OCI-LY1 (cell line): ENCODE measurements around the gene GPRC5C.
A peak's percentile ranks its signal among the peaks of the same experiment; 100 is the strongest.

Experiments used
- H2AFZ ChIP-seq: fragments of 200-600 bp; sonication (generic), shearing (Covaris generic); 2 replicates; pipeline ENCODE4 v1.6.0; 2014; ENCODE audit warnings: antibody characterized with exemption, mild to moderate bottlenecking, low read length
- H3F3A ChIP-seq: fragments of 200-600 bp; sonication (generic), shearing (Covaris generic); 2 replicates; pipeline ENCODE4 v1.6.0; 2014; ENCODE audit warnings: mild to moderate bottlenecking, antibody characterized with exemption, low read length, moderate library complexity; ENCODE audit not compliant: insufficient read depth
- H3K27ac ChIP-seq: fragments of 200-600 bp; sonication (generic); 2 replicates; pipeline ENCODE4 v1.5.1; 2014; ENCODE audit warnings: low read length, mixed run types, mild to moderate bottlenecking, low read depth; ENCODE audit not compliant: poor library complexity, severe bottlenecking
- H3K27me3 ChIP-seq: fragments of 200-600 bp; sonication (generic); 2 replicates; pipeline ENCODE4 v1.6.0; 2014; ENCODE audit warnings: antibody characterized with exemption, mild to moderate bottlenecking, low read length, moderate library complexity; ENCODE audit not compliant: insufficient read depth
- H3K36me3 ChIP-seq: fragments of 200-600 bp; sonication (generic); 2 replicates; pipeline ENCODE4 v1.6.1; 2014; ENCODE audit warnings: mild to moderate bottlenecking, antibody characterized with exemption, low read length, moderate library complexity, mixed read lengths; ENCODE audit not compliant: insufficient read depth
- H3K4me1 ChIP-seq: fragments of 200-600 bp; sonication (generic); 2 replicates; pipeline ENCODE4 v1.5.1; 2014; ENCODE audit warnings: mild to moderate bottlenecking, low read length, moderate library complexity; ENCODE audit not compliant: insufficient read depth, severe bottlenecking
- H3K4me2 ChIP-seq: fragments of 200-600 bp; sonication (generic), shearing (Covaris generic); 2 replicates; pipeline ENCODE4 v1.6.1; 2014; ENCODE audit warnings: low read length
- H3K4me3 ChIP-seq: fragments of 200-600 bp; sonication (generic); 2 replicates; pipeline ENCODE4 v1.5.1; 2014; ENCODE audit warnings: low read length, low read depth, mild to moderate bottlenecking, mixed read lengths; ENCODE audit not compliant: poor library complexity, severe bottlenecking
- H3K79me2 ChIP-seq: fragments of 200-600 bp; shearing (Covaris generic); 2 replicates; pipeline ENCODE4 v1.6.1; 2016; ENCODE audit warnings: mixed run types, low read length, mixed read lengths; ENCODE audit not compliant: insufficient read depth
- H3K9ac ChIP-seq: fragments of 200-600 bp; sonication (generic), shearing (Covaris generic); 2 replicates; pipeline ENCODE4 v1.6.1; 2014; ENCODE audit warnings: mild to moderate bottlenecking, low read length, mixed read lengths
- H3K9me2 ChIP-seq: fragments of 200-600 bp; sonication (generic), shearing (Covaris generic); 2 replicates; pipeline ENCODE4 v1.6.1; 2014; ENCODE audit warnings: low read depth, mild to moderate bottlenecking, low read length, mixed read lengths
- H3K9me3 ChIP-seq: fragments of 200-600 bp; shearing (Covaris generic); 2 replicates; pipeline ENCODE4 v1.6.1; 2014; ENCODE audit warnings: low read length, mixed read lengths
- H4K20me1 ChIP-seq: fragments of 200-600 bp; sonication (generic), shearing (Covaris generic); 2 replicates; pipeline ENCODE4 v1.6.0; 2016; ENCODE audit warnings: mild to moderate bottlenecking, low read length; ENCODE audit not compliant: insufficient read depth
- EZH2 ChIP-seq: fragments of 200-600 bp; sonication (generic), shearing (Covaris generic); IDR thresholded peaks from 2 replicates; pipeline ENCODE4 v1.8.0; 2017; ENCODE audit warnings: borderline replicate concordance, mixed run types, mild to moderate bottlenecking, antibody characterized with exemption, low read length, moderate library complexity, mixed read lengths
- TF ChIP-seq, protein P1 (sequence below): fragments of 200-600 bp; sonication (generic), shearing (Covaris generic); IDR thresholded peaks from 2 replicates; pipeline ENCODE4 v1.5.1; 2017; ENCODE audit warnings: mild to moderate bottlenecking, antibody characterized with exemption, low read length, moderate library complexity, mixed read lengths

GPRC5C gene

DNA sequence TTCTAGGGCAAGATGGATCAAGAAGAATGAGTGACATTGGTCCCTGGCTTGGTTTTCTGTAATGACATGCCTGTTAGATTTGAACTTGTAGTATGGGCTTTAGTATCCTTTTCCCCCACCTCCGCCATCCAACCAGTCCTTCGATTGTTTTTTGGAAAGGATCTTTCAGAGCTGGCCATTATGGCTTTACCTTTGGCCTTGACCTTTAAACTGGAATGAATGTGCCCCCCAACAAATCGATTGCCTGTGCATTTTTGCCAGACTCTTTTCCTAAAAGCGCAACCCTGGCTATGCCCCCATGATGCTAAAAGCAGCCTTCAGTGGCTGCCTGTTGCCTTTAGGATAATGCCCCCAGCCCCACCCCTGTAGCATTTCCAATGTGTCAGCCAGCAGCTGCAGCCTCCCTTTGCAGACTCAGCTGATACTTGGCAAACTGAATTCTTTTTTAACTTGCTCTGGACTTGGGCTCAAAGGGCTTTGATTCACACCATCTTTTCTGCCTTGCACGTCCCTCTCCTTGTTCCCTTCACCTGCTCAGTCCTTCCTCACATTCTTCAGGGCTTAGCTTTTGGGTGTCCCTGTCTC lies 4.0 kb downstream of the GPRC5C start:
- Histone ChIP-seq H3K4me1 (no peaks in the 10 kb centered on the region), H4K20me1 (no peaks in the 10 kb centered on the region), H3F3A (no peaks in the 10 kb centered on the region), H3K79me2 (no peaks in the 10 kb centered on the region), H3K27ac (no peak overlapping the region), H2AFZ (no peak overlapping the region), H3K4me3 (no peak overlapping the region), H3K9me3 (peaks cover 6% of the 10 kb centered on the region; the same call in 1 of the 2 replicates), H3K9me2 (no peaks in the 10 kb centered on the region), H3K36me3 (no peaks in the 10 kb centered on the region), H3K27me3 (no peaks in the 10 kb centered on the region), H3K9ac (no peak overlapping the region), H3K4me2 (no peak overlapping the region)
- TF ChIP-seq, protein P1, sequence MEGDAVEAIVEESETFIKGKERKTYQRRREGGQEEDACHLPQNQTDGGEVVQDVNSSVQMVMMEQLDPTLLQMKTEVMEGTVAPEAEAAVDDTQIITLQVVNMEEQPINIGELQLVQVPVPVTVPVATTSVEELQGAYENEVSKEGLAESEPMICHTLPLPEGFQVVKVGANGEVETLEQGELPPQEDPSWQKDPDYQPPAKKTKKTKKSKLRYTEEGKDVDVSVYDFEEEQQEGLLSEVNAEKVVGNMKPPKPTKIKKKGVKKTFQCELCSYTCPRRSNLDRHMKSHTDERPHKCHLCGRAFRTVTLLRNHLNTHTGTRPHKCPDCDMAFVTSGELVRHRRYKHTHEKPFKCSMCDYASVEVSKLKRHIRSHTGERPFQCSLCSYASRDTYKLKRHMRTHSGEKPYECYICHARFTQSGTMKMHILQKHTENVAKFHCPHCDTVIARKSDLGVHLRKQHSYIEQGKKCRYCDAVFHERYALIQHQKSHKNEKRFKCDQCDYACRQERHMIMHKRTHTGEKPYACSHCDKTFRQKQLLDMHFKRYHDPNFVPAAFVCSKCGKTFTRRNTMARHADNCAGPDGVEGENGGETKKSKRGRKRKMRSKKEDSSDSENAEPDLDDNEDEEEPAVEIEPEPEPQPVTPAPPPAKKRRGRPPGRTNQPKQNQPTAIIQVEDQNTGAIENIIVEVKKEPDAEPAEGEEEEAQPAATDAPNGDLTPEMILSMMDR: no peak
- no peak for TF ChIP-seq EZH2

DNA sequence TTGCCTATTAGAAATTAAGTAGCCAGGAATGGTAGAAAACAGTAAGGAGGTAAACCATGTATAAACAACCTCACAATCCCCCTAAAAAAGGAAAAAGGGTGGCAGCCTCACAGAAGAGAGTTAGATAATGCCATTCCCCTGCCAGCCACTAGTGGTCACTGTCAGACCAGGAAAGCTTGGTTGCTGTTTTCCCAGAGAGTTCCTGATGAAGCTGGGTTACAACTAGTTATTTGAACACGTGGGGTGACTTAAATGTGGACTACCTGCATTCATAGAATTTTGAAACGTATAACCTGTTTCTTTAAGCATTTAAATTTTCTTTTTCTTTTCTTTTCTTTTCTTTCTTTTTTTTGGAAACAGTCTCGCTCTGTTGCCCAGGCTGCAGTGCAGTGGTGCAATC lies 5.8 kb downstream of the GPRC5C start:
- Histone ChIP-seq H4K20me1 (no peaks in the 10 kb centered on the region), H3K9me2 (no peaks in the 10 kb centered on the region)
- TF ChIP-seq, protein P1: peak; percentile 62
- TF ChIP-seq EZH2: no peak

DNA sequence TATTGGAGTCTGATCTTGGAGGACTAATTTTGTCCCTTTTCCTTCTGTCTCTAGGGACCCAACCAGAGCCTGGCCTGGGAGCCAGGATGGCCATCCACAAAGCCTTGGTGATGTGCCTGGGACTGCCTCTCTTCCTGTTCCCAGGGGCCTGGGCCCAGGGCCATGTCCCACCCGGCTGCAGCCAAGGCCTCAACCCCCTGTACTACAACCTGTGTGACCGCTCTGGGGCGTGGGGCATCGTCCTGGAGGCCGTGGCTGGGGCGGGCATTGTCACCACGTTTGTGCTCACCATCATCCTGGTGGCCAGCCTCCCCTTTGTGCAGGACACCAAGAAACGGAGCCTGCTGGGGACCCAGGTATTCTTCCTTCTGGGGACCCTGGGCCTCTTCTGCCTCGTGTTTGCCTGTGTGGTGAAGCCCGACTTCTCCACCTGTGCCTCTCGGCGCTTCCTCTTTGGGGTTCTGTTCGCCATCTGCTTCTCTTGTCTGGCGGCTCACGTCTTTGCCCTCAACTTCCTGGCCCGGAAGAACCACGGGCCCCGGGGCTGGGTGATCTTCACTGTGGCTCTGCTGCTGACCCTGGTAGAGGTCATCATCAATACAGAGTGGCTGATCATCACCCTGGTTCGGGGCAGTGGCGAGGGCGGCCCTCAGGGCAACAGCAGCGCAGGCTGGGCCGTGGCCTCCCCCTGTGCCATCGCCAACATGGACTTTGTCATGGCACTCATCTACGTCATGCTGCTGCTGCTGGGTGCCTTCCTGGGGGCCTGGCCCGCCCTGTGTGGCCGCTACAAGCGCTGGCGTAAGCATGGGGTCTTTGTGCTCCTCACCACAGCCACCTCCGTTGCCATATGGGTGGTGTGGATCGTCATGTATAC lies 8.0 kb downstream of the GPRC5C start:
- Histone ChIP-seq H3K4me1 (no peaks in the 10 kb centered on the region), H4K20me1 (no peaks in the 10 kb centered on the region), H3K9me2 (no peaks in the 10 kb centered on the region), H3K36me3 (no peaks in the 10 kb centered on the region), H3K4me3 (no peak overlapping the region), H3K79me2 (no peaks in the 10 kb centered on the region), H3K4me2 (no peak overlapping the region), H2AFZ (no peak overlapping the region), H3F3A (no peaks in the 10 kb centered on the region), H3K27ac (no peak overlapping the region), H3K27me3 (no peaks in the 10 kb centered on the region), H3K9ac (no peak overlapping the region), H3K9me3 (peaks cover 6% of the 10 kb centered on the region; the same call in 1 of the 2 replicates)
- TF ChIP-seq EZH2: no peak
- TF ChIP-seq, protein P1: no peak

More for the DNA sequence above, 5.8 kb downstream of the GPRC5C start:
- no peak overlapping the region for H3K4me3 ChIP-seq
- no peaks in the 10 kb centered on the region for H3F3A ChIP-seq
- H2AFZ ChIP-seq: no peak overlapping the region
- H3K4me2 ChIP-seq: no peak overlapping the region
- no peaks in the 10 kb centered on the region for H3K4me1 ChIP-seq
- no peak overlapping the region for H3K9ac ChIP-seq
- H3K9me3 ChIP-seq: peaks cover 6% of the 10 kb centered on the region; the same call in 1 of the 2 replicates
- H3K27ac ChIP-seq: no peak overlapping the region
- no peaks in the 10 kb centered on the region for H3K27me3 ChIP-seq
- no peaks in the 10 kb centered on the region for H3K79me2 ChIP-seq
- no peaks in the 10 kb centered on the region for H3K36me3 ChIP-seq
